CD4-positive, alpha-beta T cell (primary cell): Measurements from ENCODE around the gene RNF41. TPM values are rescaled to one million over a fixed set of nuclear protein-coding genes. Genes with fewer than 3 reads are reported as not detected.

ENCODE experiments used
- ATAC-seq: fragments of 200-7000 bp; cut with Tn5 transposase; one replicate; pipeline ENCODE4 v1.10.0; 2022; ENCODE audit warnings: mild to moderate bottlenecking; ENCODE audit not compliant: poor library complexity
- CTCF ChIA-PET: fragments of 350-600 bp; sonication (Branson Sonifier 250); formaldehyde crosslinking; loops from one replicate; lab custom pipeline; 2021; ENCODE audit warnings: antibody characterized with exemption, inconsistent platforms; lab: Charles Lee
- POLR2A ChIA-PET: fragments of 350-600 bp; sonication (Branson Sonifier 250); formaldehyde crosslinking; loops from one replicate; lab custom pipeline; 2021; ENCODE audit warnings: antibody characterized with exemption, inconsistent platforms; lab: Charles Lee
- DNase-seq, 14 experiments: peaks; one replicate each; pipeline ENCODE4 v3.0.0-alpha.2; 2013 to 2020; ENCODE audit warnings: mixed read lengths in 2 of 14
- H3K27ac ChIP-seq, 2 donors: one replicate each; pipeline versions ENCODE4 v1.5.1 to v1.7.0; 2013; ENCODE audit warnings: low read length in 2 of 2, low read depth in 1 of 2, mild to moderate bottlenecking in 1 of 2
- H3K27me3 ChIP-seq, 2 experiments: 1 replicate in 1 of 2; 2 replicates in 1 of 2; pipeline versions ENCODE4 v1.6.1 to v1.7.0; 2013; ENCODE audit warnings: low read length in 2 of 2, control low read depth in 1 of 2, mild to moderate bottlenecking in 1 of 2, moderate library complexity in 1 of 2; ENCODE audit not compliant: insufficient read depth in 2 of 2, control insufficient read depth in 1 of 2
- H3K36me3 ChIP-seq: one replicate; pipeline ENCODE4 v1.6.1; 2013; ENCODE audit warnings: low read length, control low read depth; ENCODE audit not compliant: insufficient read depth
- H3K4me1 ChIP-seq: one replicate; pipeline ENCODE4 v1.6.1; 2013; ENCODE audit warnings: low read length, control low read depth; ENCODE audit not compliant: insufficient read depth
- H3K4me3 ChIP-seq: one replicate; pipeline ENCODE4 v1.5.1; 2013; ENCODE audit warnings: mild to moderate bottlenecking, low read length, moderate library complexity
- H3K9me3 ChIP-seq, 2 experiments: 1 replicate in 1 of 2; 2 replicates in 1 of 2; pipeline versions ENCODE4 v1.6.1 to v1.7.0; 2013; ENCODE audit warnings: low read length in 2 of 2, mild to moderate bottlenecking in 2 of 2, control low read depth in 1 of 2, moderate library complexity in 1 of 2; ENCODE audit not compliant: control insufficient read depth in 1 of 2, insufficient read depth in 1 of 2
- H3K27ac Mint-ChIP-seq: one replicate; pipeline ENCODE4 v1.8.0; 2020; ENCODE audit warnings: mixed read lengths
- H3K27me3 Mint-ChIP-seq: one replicate; pipeline ENCODE4 v1.8.0; 2021; ENCODE audit warnings: mixed read lengths
- H3K36me3 Mint-ChIP-seq: one replicate; pipeline ENCODE4 v1.8.0; 2021; ENCODE audit warnings: low read depth, mixed read lengths
- H3K4me1 Mint-ChIP-seq: one replicate; pipeline ENCODE4 v1.8.0; 2021; ENCODE audit warnings: low read depth, mixed read lengths
- H3K4me3 Mint-ChIP-seq: one replicate; pipeline ENCODE4 v1.8.0; 2020; ENCODE audit warnings: mild to moderate bottlenecking, mixed read lengths
- H3K9me3 Mint-ChIP-seq: one replicate; pipeline ENCODE4 v1.8.0; 2020; ENCODE audit warnings: mixed read lengths
- intact Hi-C, 2 experiments: fragments of 100-400 bp; cut with DNase I in 1 of 2; cut with micrococcal nuclease in 1 of 2; formaldehyde crosslinking; loops; one replicate each; pipeline versions ENCODE4 v1.15.1 to v1.9.0; 2023 to 2025; cut with DNase I, micrococcal nuclease
- total RNA-seq, 174 experiments: library from RNA in 2 of 174; stranded (reverse) in 2 of 174; gene quantifications; one replicate each; pipeline ENCODE4 v1.2.3 and lab custom pipeline; 2021 to 2026
- TF ChIP-seq, protein P1 (sequence below): fragments of 200-600 bp; IDR thresholded peaks from one replicate; pipeline ENCODE4 v1.8.0; 2022; ENCODE audit warnings: antibody characterized with exemption, mild to moderate bottlenecking

RNF41 gene
- total RNA-seq, 2 experiments from 2014 or later, result 28.0 to 32.4 TPM

DNA sequence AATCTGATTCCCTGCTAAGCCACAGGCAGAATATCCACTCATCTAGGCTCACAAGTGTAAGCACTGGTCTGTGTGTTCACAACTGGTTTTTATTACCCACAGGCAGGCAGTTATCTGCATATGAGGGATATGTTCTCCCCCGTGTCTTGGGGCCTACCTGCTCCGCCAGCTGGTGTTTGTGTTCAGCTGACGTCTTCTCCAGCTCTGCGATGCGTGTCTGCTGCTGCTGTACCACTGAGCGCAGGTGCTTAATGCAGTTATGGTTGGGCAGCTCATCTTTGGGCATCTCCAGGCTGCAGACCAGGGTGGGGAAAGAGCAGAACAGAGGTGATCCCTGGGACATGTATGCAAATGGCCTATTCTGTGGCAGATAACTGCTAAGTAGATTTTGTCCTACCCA is 13.7 kb downstream of the RNF41 start:
- intact Hi-C loops, result loop anchor here in 1 of 2 experiments (5.0 kb wide), 1 partner anchor 254 kb away; no protein-coding TSS in a partner anchor
- DNase-seq (no peak), ATAC-seq (no peak)
- Mint-ChIP-seq H3K4me3 (no peak overlapping the region), H3K9me3 (no peaks in the 10 kb centered on the region), H3K36me3 (peaks cover 78% of the 10 kb centered on the region), H3K27me3 (no peaks in the 10 kb centered on the region), H3K4me1 (no peaks in the 10 kb centered on the region), H3K27ac (no peak overlapping the region)
- ChIA-PET POLR2A (interaction anchor here (1.4 kb wide), 1 partner anchor 18 kb away, joined by 5 read pairs; the partner anchor contains the start of gene SMARCC2), CTCF (interaction anchor here (0.6 to 4.5 kb wide), 3 partner anchors 14 to 366 kb away, joined by 3 to 26 read pairs (median 14); partner anchors contain the start of genes NABP2, RNF41 and SMARCC2)
- H3K4me1 ChIP-seq, result no peaks in the 10 kb centered on the region
- TF ChIP-seq, protein P1, sequence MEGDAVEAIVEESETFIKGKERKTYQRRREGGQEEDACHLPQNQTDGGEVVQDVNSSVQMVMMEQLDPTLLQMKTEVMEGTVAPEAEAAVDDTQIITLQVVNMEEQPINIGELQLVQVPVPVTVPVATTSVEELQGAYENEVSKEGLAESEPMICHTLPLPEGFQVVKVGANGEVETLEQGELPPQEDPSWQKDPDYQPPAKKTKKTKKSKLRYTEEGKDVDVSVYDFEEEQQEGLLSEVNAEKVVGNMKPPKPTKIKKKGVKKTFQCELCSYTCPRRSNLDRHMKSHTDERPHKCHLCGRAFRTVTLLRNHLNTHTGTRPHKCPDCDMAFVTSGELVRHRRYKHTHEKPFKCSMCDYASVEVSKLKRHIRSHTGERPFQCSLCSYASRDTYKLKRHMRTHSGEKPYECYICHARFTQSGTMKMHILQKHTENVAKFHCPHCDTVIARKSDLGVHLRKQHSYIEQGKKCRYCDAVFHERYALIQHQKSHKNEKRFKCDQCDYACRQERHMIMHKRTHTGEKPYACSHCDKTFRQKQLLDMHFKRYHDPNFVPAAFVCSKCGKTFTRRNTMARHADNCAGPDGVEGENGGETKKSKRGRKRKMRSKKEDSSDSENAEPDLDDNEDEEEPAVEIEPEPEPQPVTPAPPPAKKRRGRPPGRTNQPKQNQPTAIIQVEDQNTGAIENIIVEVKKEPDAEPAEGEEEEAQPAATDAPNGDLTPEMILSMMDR, result no peak
- no peak overlapping the region for H3K4me3 ChIP-seq
- peaks cover 73% of the 10 kb centered on the region for H3K36me3 ChIP-seq
- H3K27me3 ChIP-seq, result no peaks in the 10 kb centered on the region
- no peaks in the 10 kb centered on the region for H3K9me3 ChIP-seq
- no peak overlapping the region for H3K27ac ChIP-seq

DNA sequence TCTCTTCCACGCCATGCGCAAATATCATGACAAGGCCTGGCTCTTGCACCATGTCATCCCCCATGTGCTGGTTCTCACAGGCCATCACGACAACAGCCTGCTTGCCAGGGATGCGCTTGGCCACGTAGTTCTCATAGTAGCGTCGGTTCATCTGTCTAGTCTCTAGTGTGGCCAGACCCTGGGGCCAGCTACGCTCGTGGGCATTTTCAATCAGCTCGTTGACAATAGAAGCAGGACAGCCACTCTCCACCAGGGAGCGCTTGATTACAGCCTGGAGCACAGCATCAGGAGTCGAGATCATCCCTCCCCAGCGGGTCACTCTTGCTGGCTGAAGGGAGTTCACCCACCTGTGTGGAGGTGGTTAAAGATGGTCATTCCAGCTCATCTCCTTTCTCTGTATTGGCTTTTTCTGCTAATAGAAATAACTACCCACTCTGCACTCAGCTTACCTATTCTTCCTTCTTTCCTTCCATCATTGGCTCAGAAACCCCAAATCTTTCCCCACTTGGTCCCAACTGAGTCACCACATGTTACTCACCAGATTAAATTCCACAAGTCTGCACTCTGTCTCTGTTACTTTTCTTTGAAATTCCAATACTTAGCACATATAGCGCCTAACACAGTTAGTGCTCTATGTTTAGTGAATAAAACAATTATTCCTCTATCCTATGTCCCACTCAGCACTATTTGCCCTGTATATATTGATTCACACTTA is 15.1 kb downstream of the RNF41 start:
- Mint-ChIP-seq H3K27me3 (no peaks in the 10 kb centered on the region), H3K27ac (peak overlapping the region; percentile 40), H3K4me3 (no peak overlapping the region), H3K36me3 (peaks cover 64% of the 10 kb centered on the region), H3K9me3 (no peaks in the 10 kb centered on the region), H3K4me1 (peaks cover 6% of the 10 kb centered on the region)
- intact Hi-C loops, result loop anchor here in 1 of 2 experiments (5.0 kb wide), 1 partner anchor 256 kb away; no protein-coding TSS in a partner anchor
- Histone ChIP-seq H3K27me3 (no peaks in the 10 kb centered on the region), H3K4me3 (no peak overlapping the region), H3K9me3 (no peaks in the 10 kb centered on the region), H3K36me3 (peaks cover 59% of the 10 kb centered on the region), H3K4me1 (no peaks in the 10 kb centered on the region), H3K27ac (no peak overlapping the region)
- ATAC-seq (peak; percentile 65), DNase-seq (peak in 11 of 14 experiments; percentile 17 to 64 (median 25))
- ChIA-PET POLR2A (interaction anchor here (0.6 to 2.1 kb wide), 5 partner anchors 9 to 258 kb away, joined by 3 to 10 read pairs (median 4); partner anchors contain the start of genes PA2G4 and RNF41), CTCF (interaction anchor here (0.7 to 4.5 kb wide), 7 partner anchors 10 to 85 kb away, joined by 3 to 26 read pairs (median 6); partner anchors contain the start of genes ANKRD52, NABP2, RNF41 and SMARCC2)
- TF ChIP-seq, protein P1, result no peak

DNA sequence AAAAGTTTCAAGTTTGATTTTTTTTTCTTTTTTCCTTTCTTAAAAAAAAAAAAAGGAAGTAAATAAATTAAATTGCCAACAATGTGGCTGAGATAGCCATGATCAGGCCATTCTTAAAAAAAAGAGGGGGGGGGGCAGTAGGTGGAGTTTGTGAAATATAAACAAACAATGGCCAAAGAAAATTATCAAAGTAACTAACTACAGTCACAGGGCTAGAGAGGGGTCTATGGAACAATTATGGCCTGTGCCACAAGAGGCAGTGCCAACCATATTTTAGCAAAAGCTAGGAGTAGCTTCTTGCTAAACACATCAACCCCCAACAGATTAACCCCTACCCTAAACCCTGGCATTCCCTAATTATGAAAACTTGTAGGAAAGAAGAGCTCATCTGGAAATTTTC is 16.3 kb downstream of the RNF41 start:
- DNase-seq (no peak), ATAC-seq (peak; percentile 65)
- CTCF ChIA-PET, result interaction anchor here (0.7 to 4.5 kb wide), 6 partner anchors 9 to 87 kb away, joined by 3 to 26 read pairs (median 6); partner anchors contain the start of genes NABP2, RNF41 and SMARCC2
- H3K4me1 Mint-ChIP-seq, result peaks cover 6% of the 10 kb centered on the region
- TF ChIP-seq, protein P1, result no peak
- H3K4me3 Mint-ChIP-seq, result no peak overlapping the region
- Histone ChIP-seq H3K4me3 (no peak overlapping the region), H3K36me3 (peaks cover 50% of the 10 kb centered on the region), H3K9me3 (no peaks in the 10 kb centered on the region), H3K27ac (no peak overlapping the region), H3K4me1 (no peaks in the 10 kb centered on the region), H3K27me3 (no peaks in the 10 kb centered on the region)
- no peak overlapping the region for H3K27ac Mint-ChIP-seq
- peaks cover 52% of the 10 kb centered on the region for H3K36me3 Mint-ChIP-seq
- POLR2A ChIA-PET, result interaction anchor here (1.1 to 2.1 kb wide), 3 partner anchors 15 to 16 kb away, joined by 3 to 10 read pairs (median 3); partner anchors contain the start of gene RNF41
- intact Hi-C loops, result loop anchor here in 1 of 2 experiments (5.0 kb wide), 1 partner anchor 257 kb away; no protein-coding TSS in a partner anchor
- H3K27me3 Mint-ChIP-seq, result no peaks in the 10 kb centered on the region
- no peaks in the 10 kb centered on the region for H3K9me3 Mint-ChIP-seq
